Fibroblast of gingiva (primary cell): ENCODE data around the gene HSPBP1.
"Not testable (repeated sequence)": the region's sequence is repeated elsewhere in the genome, so short reads cannot be mapped to it uniquely, and the experiment has no call there.

ENCODE experiments used
- DNase-seq: peaks from one replicate; pipeline ENCODE4 v3.0.0-alpha.2; 2011; ENCODE audit warnings: low read depth

The HSPBP1 gene

GRCh38 chr19:55239004-55239403 is 40.9 kb downstream of the HSPBP1 start:
- no peak for DNase-seq

GRCh38 chr19:55238030-55238429 is 41.9 kb downstream of the HSPBP1 start:
- no peak for DNase-seq

- DNase-seq, result no peak
Measured at GRCh38 chr19:55232986-55233385, 46.9 kb downstream of the HSPBP1 start.

GRCh38 chr19:55232286-55232602 is 47.7 kb downstream of the HSPBP1 start:
- DNase-seq, result no peak

DNA sequence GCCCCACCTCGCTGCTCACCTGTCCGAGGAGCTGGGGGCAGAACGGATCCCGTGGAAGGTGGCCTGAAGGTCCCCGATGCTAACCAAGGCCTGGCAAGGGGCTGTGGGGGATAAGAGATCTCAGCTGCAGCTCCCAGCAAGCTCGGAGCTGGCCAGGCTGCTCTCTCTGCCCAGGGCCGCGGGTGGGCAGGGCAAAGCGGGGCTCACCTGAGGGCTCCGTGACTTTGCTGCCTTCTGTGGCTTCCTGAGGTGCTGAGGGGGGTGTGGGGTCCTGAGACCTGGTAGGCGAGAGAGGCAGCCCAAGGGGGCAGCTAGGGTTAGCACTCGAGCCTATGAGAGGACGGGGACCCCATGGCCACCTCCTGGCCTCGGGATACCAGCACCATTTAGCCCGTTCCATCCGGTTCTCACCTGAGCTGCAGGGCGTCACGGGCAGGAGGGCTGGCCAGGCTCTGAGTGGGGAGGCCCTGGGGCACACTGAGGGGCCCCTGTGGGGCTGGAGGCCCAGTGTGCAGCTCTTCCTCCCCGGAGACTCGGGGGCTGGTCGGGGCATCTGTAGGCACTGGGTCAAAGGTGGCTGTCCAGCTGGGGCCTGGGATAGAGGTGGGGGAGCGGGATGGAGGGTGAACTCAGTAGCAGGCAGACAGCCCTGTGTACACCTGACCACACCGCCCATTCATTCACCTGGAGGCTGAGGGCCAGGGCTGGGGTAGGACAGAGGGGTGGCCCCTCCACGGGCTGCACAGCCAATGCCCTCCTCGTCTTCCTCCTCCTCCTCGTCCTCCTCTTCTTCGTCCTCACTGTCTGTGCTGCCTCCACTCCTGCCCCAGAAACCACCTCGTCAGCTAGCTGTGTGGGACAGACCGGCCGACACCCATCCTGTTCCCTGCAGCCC is 48.3 kb downstream of the HSPBP1 start:
- DNase-seq, result no peak

DNA sequence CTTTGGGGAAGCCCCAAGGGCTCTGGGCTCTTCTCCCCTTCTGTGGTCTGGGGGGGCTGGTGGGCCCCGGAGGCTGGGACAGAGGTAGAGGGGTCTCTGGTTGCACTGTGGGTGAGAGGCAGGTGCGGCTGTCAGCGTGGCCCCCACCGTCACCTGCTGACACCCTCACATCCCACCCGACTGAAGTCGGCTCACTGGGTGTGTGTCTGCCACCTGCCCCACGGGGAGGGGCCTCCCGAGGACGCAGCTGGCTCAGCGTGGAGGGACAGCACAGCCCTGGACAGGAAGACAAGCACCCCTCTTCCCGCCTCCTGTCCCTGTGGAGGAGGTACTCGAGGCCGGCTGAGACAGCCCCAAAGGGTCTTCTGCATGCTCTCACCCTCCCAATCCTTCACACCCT is 49.1 kb downstream of the HSPBP1 start:
- DNase-seq, result no peak

DNA sequence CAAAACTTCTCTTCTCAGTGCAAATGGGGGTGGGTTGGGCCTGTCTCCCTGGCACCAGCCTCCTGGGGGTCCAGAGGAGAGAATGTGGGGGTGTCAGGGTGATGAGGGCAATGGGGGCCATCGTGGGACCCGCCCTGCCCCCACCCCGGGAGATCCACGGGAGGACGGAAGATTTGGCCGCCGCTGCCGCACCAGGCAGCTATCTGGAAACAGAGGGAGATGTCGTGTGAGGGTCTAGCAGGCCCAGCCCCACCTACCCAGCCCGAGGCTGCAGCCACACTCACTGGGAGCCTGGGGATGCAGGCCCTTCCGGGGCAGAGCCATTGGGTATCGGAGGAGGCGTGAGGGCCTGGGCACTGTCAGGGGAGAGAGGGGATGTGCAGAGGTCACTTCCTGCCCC is 49.6 kb downstream of the HSPBP1 start:
- DNase-seq, result no peak

- DNase-seq, result no peak
Measured at GRCh38 chr19:55229789-55230182, 50.1 kb downstream of the HSPBP1 start.

DNA sequence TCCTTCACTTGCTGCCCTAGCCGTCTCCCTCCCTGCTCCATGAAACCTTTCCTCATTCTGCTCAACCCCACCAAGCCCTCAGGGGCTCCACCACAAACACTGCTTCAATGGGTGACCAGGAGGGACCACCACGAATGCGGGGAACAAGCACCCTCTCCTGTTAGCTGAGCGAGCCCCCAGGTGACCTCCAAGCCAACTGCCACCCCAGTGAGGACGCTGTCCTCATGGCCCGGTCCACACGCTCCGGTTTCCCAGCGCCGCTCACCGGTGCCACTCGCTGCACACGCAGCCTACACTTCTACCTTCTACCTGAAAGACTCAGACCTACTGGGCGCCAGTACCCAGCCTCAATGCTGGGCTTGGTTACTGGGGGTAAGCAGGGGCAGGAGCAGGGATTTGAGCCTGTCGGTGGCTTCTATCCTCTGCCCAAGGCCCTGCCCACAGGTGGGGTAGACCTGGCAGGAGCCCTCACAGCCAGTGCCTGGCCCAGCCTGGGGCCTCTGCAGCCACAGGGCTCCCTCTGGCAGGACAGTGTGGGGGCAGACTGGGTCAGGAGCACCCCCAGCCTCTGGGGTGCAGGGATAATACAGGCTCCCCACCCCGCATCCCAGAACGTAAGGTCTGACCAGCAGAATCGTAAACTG is 50.6 kb downstream of the HSPBP1 start:
- DNase-seq, result no peak

- DNase-seq, result no peak
Measured at GRCh38 chr19:55228403-55229031, 51.4 kb downstream of the HSPBP1 start, which contains the start of gene TMEM86B. Gene TMEM86B, minus strand, starts transcription at chr19:55228763. Its CDS starts 22 bp downstream, at chr19:55228741.

GRCh38 chr19:55228015-55228391 is 51.9 kb downstream of the HSPBP1 start:
- no peak for DNase-seq

DNA sequence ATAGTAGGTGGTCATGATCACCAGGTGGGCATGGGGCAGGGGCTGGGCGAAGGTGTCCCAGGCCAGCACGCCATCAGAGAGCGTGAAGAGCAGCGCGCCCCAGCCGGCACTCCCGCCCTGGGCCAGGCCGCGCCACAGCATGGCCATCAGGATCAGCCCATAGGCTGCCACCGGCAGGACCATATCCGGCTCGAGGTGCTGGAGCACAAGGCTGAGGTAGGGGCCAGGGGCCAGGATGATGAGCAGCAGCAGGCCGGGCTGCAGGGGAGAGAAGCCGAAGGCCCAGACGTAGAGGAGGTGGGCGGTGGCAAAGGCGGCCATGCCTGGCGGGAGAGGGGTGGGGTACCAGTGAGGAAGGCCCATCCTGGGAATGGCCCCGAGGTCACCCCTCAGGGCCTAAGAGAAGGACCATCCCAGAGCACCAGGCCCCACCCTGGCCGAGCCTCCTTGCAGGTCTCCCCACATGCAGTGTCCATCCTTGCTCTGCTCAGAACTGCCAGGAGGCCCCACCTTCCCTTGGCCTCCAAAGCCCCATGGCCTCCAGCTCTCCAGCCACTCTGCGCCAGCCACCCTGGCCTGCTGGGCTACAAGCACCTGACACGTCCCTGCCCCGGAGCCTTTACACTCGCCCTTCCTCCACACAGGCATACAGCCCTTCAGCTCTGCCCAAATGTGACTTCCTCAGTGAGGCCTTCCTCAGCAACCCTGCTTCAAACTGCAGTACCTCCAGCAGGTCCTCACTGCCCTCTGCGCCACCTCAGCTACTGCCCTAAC is 52.5 kb downstream of the HSPBP1 start:
- no peak for DNase-seq

- no peak for DNase-seq
Measured at GRCh38 chr19:55226788-55227187, 53.1 kb downstream of the HSPBP1 start.

- no peak for DNase-seq
Measured at GRCh38 chr19:55226273-55226672, 53.6 kb downstream of the HSPBP1 start.

DNA sequence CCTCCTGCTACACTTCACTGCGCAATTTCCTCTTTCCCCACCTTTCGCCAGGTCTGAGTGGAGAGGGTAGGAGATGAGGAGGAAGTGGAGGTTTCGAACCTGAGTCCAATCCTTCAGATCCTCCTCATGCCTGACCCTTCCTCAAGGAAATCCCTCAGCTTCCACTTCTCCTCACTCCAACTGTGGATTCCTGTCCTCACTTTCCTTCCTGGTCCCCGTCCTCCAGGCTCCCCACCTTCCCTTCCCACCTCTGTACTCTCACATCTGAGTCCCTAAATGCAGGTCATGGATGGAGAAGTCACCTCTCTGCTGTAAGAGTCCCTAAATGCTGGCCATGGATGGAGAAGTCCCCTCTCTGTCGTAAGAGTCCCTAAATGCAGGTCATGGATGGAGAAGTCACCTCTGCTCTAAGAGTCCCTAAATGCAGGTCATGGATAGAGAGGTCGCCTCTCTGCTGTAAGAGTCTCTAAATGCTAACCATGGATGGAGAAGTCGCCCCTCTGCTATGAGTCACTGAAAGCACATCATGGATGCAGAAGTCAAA is 54.4 kb downstream of the HSPBP1 start:
- DNase-seq, result no peak

DNA sequence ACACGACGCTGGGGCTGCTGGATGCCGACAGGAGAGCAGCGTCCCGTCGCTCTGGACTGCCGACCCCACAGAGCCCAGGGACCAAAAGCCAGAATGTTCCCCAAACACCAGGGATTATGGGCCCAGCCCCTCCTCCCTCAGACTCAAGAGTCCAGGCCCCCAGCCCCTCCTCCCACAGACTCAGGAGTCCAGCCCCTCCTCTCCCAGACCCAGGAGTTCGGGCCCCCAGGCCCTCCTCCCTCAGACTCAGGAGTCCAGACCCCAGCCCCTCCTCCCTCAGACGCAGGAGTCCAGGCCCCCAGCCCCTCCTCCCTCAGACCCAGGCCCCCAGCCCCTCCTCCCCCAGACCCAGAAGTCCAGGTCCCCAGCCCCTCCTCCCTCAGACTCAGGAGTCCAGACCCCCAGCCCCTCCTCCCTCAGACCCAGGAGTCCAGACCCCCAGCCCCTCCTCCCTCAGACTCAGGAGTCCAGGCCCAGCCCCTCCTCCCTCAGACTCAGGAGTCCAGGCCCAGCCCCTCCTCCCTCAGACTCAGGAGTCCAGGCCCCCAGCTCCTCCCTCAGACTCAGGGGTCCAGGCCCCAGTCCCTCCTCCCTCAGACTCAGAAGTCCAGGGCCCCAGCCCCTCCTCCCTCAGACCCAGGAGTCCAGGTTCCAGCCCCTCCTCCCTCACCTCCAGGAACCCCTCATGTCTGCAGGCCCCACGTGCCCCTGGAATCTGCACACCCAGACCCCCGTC is 55.1 kb downstream of the HSPBP1 start:
- DNase-seq, result not testable (repeated sequence)

GRCh38 chr19:55224038-55224665 is 55.8 kb downstream of the HSPBP1 start:
- no peak for DNase-seq

GRCh38 chr19:55223291-55224037 is 56.4 kb downstream of the HSPBP1 start:
- no peak for DNase-seq

DNA sequence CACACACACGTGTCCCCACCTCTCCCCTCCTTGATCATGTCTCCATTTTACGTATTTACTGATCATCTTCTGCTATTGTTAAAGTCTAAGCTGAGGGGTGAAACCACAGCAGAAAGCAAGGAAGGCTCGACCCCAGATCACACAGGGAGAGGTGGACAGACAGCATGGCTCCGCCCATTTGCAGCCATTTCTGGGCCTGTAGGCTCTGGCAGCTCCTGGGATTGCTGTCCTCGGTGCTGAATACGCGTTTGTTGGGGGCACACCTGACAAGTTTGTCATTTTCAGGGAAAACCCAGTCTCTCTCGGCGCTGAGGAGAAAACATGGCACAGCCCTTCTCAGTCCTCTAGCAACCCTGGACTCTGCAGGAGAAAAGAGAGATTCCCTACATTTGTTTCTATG is 59.4 kb downstream of the HSPBP1 start:
- DNase-seq, result no peak
